Neuronal stem cell (in vitro differentiated cells): ENCODE results near the gene USP12.

Experiments
- DNase-seq: peaks from one replicate; pipeline ENCODE4 v3.0.0-alpha.2; 2013; ENCODE audit warnings: low spot score
- H2AFZ ChIP-seq: one replicate; pipeline ENCODE4 v1.6.1; 2013; ENCODE audit warnings: mild to moderate bottlenecking, low read length, inconsistent platforms
- H2AK5ac ChIP-seq: 2 replicates; pipeline ENCODE4 v1.6.1; 2013; ENCODE audit warnings: low read depth, mild to moderate bottlenecking, inconsistent platforms, low read length, moderate library complexity, mixed read lengths
- H2BK120ac ChIP-seq: 2 replicates; pipeline ENCODE4 v1.6.1; 2013; ENCODE audit warnings: low read depth, mild to moderate bottlenecking, inconsistent platforms, low read length, moderate library complexity, mixed read lengths
- H2BK12ac ChIP-seq: one replicate; pipeline ENCODE4 v1.6.1; 2013; ENCODE audit warnings: low read length, inconsistent platforms
- H2BK15ac ChIP-seq: 2 replicates; pipeline ENCODE4 v1.6.1; 2013; ENCODE audit warnings: mild to moderate bottlenecking, low read length, inconsistent platforms, mixed read lengths
- H2BK5ac ChIP-seq: one replicate; pipeline ENCODE4 v1.6.1; 2013; ENCODE audit warnings: inconsistent platforms, mild to moderate bottlenecking, low read length, moderate library complexity
- H3K14ac ChIP-seq: one replicate; pipeline ENCODE4 v1.6.1; 2013; ENCODE audit warnings: low read length, inconsistent platforms
- H3K18ac ChIP-seq: 2 replicates; pipeline ENCODE4 v1.6.1; 2013; ENCODE audit warnings: low read length, inconsistent platforms
- H3K23ac ChIP-seq: 2 replicates; pipeline ENCODE4 v1.6.1; 2013; ENCODE audit warnings: low read depth, mild to moderate bottlenecking, mixed read lengths, low read length, inconsistent platforms; ENCODE audit not compliant: poor library complexity
- H3K27ac ChIP-seq: replicated peaks from 3 replicates; pipeline ENCODE4 v1.5.1; 2013; ENCODE audit warnings: low read length, inconsistent platforms
- H3K27me3 ChIP-seq, 3 experiments: 2 replicates each; pipeline ENCODE4 v1.6.1; 2013; ENCODE audit warnings: low read length in 3 of 3, mild to moderate bottlenecking in 2 of 3, inconsistent platforms in 1 of 3, low read depth in 1 of 3, mixed read lengths in 1 of 3, moderate library complexity in 1 of 3; ENCODE audit not compliant: control insufficient read depth in 3 of 3, insufficient read depth in 3 of 3
- H3K36me3 ChIP-seq, 2 donors: replicated peaks in 1 of 2; 2 replicates each; pipeline ENCODE4 v1.6.1; 2013; ENCODE audit warnings: low read length in 2 of 2; ENCODE audit not compliant: control insufficient read depth in 2 of 2, insufficient read depth in 2 of 2
- H3K4ac ChIP-seq: 2 replicates; pipeline ENCODE4 v1.6.1; 2013; ENCODE audit warnings: inconsistent platforms, mild to moderate bottlenecking, low read length, moderate library complexity
- H3K4me1 ChIP-seq, 2 donors: 1 replicate in 1 of 2; 2 replicates in 1 of 2; pipeline ENCODE4 v1.6.1; 2013; ENCODE audit warnings: low read length in 2 of 2, low read depth in 1 of 2; ENCODE audit not compliant: control insufficient read depth in 2 of 2, insufficient read depth in 1 of 2
- H3K4me2 ChIP-seq: one replicate; pipeline ENCODE4 v1.6.1; 2013; ENCODE audit warnings: mild to moderate bottlenecking, low read length, inconsistent platforms; ENCODE audit not compliant: insufficient read depth, poor library complexity, severe bottlenecking
- H3K4me3 ChIP-seq, 2 donors: 2 replicates each; pipeline ENCODE4 v1.5.1; 2013; ENCODE audit warnings: low read length in 2 of 2, mild to moderate bottlenecking in 2 of 2, inconsistent platforms in 1 of 2, moderate library complexity in 1 of 2
- H3K79me1 ChIP-seq: one replicate; pipeline ENCODE4 v1.6.1; 2013; ENCODE audit warnings: low read depth, mild to moderate bottlenecking, inconsistent platforms, low read length, moderate library complexity
- H3K9ac ChIP-seq: one replicate; pipeline ENCODE4 v1.6.1; 2013; ENCODE audit warnings: mild to moderate bottlenecking, low read depth, low read length, inconsistent platforms; ENCODE audit not compliant: poor library complexity
- H3K9me3 ChIP-seq, 2 donors: replicated peaks in 1 of 2; 2 replicates each; pipeline versions ENCODE3 to v1.6.1; 2013; ENCODE audit warnings: low read length in 2 of 2, mild to moderate bottlenecking in 2 of 2, inconsistent platforms in 1 of 2, low read depth in 1 of 2, mixed read lengths in 1 of 2, moderate library complexity in 1 of 2; ENCODE audit not compliant: control insufficient read depth in 2 of 2, insufficient read depth in 1 of 2
- H4K8ac ChIP-seq: one replicate; pipeline ENCODE4 v1.6.1; 2013; ENCODE audit warnings: low read depth, mild to moderate bottlenecking, inconsistent platforms, low read length, moderate library complexity
- H4K91ac ChIP-seq: one replicate; pipeline ENCODE4 v1.6.1; 2013; ENCODE audit warnings: low read length, low read depth, mild to moderate bottlenecking, inconsistent platforms; ENCODE audit not compliant: poor library complexity
- WGBS, 2 donors: extraction: QIAGEN DNeasy Blood & Tissue Kit; methylation state at CpG; one replicate each; pipeline ENCODE4 v1.1.7; 2013; ENCODE audit warnings: missing lambda C conversion rate in 2 of 2, mixed read lengths in 1 of 2; ENCODE audit not compliant: insufficient read length in 2 of 2, insufficient replicate concordance in 1 of 2; ENCODE audit errors: extremely low coverage in 2 of 2; 5-methylcytosine and 5-hydroxymethylcytosine counted together

USP12 gene

DNA sequence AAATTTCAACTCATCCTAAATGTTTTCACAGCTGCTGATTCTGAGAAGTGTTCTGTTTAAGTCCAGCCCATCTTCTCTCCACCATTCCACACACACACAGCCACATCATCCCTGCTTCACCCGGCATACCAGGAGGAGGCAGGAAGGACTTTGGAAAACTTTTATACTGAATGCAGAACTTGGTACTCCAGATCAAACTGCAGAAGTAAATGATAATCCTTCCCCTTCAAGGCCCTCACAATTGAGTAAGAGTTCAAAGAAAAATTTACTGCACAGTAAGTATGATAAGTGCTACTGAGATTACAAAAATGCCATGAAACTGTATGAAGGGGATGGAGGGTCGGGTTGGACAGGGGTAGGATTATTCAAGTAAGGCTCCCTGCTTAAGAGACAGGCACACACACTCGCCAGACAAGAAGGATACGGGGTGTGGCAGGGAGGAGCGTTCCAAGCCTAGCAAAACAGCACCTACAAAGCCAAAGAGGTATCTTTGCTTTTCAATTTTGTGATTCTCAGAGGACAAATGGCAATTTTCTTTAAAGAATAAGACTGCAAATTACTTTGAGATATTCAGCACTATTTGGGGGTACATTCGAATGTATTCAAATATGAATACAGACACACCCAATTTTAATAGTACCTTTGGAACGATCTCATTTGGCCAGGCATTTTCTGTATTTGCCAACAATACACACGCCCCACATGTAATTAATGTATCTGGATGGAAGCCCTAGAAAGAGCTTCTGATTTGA, 2.5 kb downstream of the USP12 start:
- Histone ChIP-seq H3K9me3 (no peaks in the 10 kb centered on the region), H2AFZ (no peak overlapping the region), H3K79me1 (peaks cover 2% of the 10 kb centered on the region), H3K9ac (no peak overlapping the region), H3K4me2 (no peak overlapping the region), H3K36me3 (no peaks in the 10 kb centered on the region), H3K27me3 (no peaks in the 10 kb centered on the region), H3K4ac (no peak overlapping the region), H2BK15ac (no peak overlapping the region), H3K4me3 (peak overlapping the region in 1 of 2 donors; percentile 97), H3K18ac (no peak overlapping the region), H4K8ac (no peak overlapping the region), H2BK120ac (no peak overlapping the region), H2BK12ac (no peak overlapping the region), H3K23ac (no peak overlapping the region), H3K14ac (no peak overlapping the region), H3K4me1 (peaks cover 4 to 14% of the 10 kb centered on the region in 2 donors), H2BK5ac (no peak overlapping the region), H4K91ac (no peak overlapping the region), H2AK5ac (no peak overlapping the region), H3K27ac (no peak overlapping the region)
- no CpG with 5 or more reads among the region's 8 CpGs for WGBS, 2 donors
- no peak for DNase-seq

DNA sequence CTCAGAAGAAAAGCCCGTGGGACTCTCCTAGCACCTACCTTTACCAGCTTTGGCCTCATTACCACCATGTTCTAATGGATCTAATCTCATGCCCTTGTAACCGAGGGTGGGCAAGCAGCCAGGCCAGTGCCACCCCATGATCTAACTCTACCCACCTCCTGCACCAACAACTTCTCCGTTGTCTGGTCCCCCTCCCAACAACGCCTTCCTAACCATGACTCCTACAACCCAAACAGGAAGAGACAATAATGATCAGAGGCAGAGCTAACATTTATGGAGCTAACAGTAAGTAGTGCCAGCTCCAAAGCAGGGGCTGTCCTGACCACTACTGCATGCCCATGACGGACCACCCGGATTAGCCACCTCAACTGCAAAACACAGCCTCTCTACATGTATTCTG, 3.5 kb downstream of the USP12 start:
- Histone ChIP-seq H3K9ac (no peak overlapping the region), H3K4ac (no peak overlapping the region), H3K27me3 (no peaks in the 10 kb centered on the region), H3K9me3 (no peaks in the 10 kb centered on the region), H2BK12ac (no peak overlapping the region), H2BK5ac (no peak overlapping the region), H3K23ac (no peak overlapping the region), H3K27ac (no peak overlapping the region), H4K8ac (no peak overlapping the region), H3K18ac (no peak overlapping the region), H3K36me3 (no peaks in the 10 kb centered on the region), H4K91ac (peak overlapping the region; percentile 17), H2AFZ (no peak overlapping the region), H2AK5ac (no peak overlapping the region), H2BK15ac (no peak overlapping the region), H2BK120ac (no peak overlapping the region), H3K4me1 (peaks cover 4 to 14% of the 10 kb centered on the region in 2 donors), H3K4me3 (peak overlapping the region in 1 of 2 donors; percentile 25), H3K4me2 (no peak overlapping the region), H3K79me1 (peaks cover 2% of the 10 kb centered on the region), H3K14ac (no peak overlapping the region)
- WGBS, 2 donors = no CpG with 5 or more reads among the region's 6 CpGs
- no peak for DNase-seq

DNA sequence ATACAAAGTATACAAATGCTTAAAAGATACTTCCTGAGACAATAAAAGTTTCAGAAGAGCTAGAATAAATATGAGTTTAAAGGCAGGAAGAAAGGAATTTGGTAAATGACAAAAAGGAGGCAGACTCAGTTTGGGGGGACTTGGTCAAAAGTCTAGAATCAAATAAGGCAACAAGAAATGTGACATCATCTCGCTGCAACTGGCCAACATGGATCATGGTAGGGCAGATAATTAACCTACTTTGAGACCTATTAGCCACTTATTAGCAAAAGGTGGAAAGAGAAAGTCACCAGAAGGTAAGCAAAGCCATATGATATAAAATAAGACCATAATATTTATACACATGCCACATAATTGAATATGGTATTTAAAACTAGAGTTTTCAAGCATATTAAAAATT, 5.3 kb downstream of the USP12 start:
- H2AK5ac ChIP-seq = no peak overlapping the region
- no peak for DNase-seq
- no peak overlapping the region for H2BK15ac ChIP-seq
- no peak overlapping the region for H4K8ac ChIP-seq
- H3K36me3 ChIP-seq = no peaks in the 10 kb centered on the region
- no peak overlapping the region for H2BK12ac ChIP-seq
- peaks cover 2 to 14% of the 10 kb centered on the region in 2 donors for H3K4me1 ChIP-seq
- no peak overlapping the region for H3K18ac ChIP-seq
- no peaks in the 10 kb centered on the region for H3K27me3 ChIP-seq
- WGBS, 2 donors = no CpG with 5 or more reads among the region's 1 CpG
- no peak overlapping the region for H2BK5ac ChIP-seq
- H3K23ac ChIP-seq = no peak overlapping the region
- H3K9ac ChIP-seq = no peak overlapping the region
- H3K27ac ChIP-seq = no peak overlapping the region
- no peak overlapping the region for H3K14ac ChIP-seq
- peaks cover 0 to 3% of the 10 kb centered on the region in 2 donors for H3K9me3 ChIP-seq
- peaks cover 2% of the 10 kb centered on the region for H3K79me1 ChIP-seq
- H2BK120ac ChIP-seq = no peak overlapping the region
- H3K4ac ChIP-seq = no peak overlapping the region
- H3K4me3 ChIP-seq = no peak overlapping the region
- no peak overlapping the region for H3K4me2 ChIP-seq
- no peak overlapping the region for H2AFZ ChIP-seq
- H4K91ac ChIP-seq = no peak overlapping the region

DNA sequence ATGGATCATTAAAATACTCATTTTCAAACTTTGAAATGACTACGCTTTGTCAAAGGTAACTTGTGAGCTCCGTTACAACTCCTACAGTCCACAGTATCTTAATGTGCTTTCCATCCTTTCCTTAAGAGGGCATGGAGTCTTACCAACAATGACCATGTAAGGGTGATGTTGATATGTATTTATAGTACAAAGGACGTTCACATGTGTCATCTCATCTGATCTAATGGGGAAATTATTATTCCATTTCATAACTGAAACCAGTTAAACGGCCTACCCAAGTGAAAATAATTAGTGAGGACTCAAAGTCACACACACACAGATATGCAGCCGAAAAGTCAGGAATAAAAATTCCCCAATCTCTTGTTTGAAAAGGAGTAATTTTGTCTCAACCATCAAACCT, 9.6 kb downstream of the USP12 start:
- no peak overlapping the region for H3K14ac ChIP-seq
- no peak for DNase-seq
- H3K9me3 ChIP-seq = peaks cover 1 to 29% of the 10 kb centered on the region in 2 donors
- H3K9ac ChIP-seq = no peak overlapping the region
- no CpG with 5 or more reads among the region's 5 CpGs for WGBS, 2 donors
- H3K4me1 ChIP-seq = no peaks in the 10 kb centered on the region
- no peak overlapping the region for H2BK5ac ChIP-seq
- no peak overlapping the region for H2BK120ac ChIP-seq
- H3K18ac ChIP-seq = no peak overlapping the region
- no peak overlapping the region for H2BK12ac ChIP-seq
- H3K4me2 ChIP-seq = no peak overlapping the region
- H3K4me3 ChIP-seq = no peak overlapping the region
- H3K27ac ChIP-seq = no peak overlapping the region
- H3K79me1 ChIP-seq = peaks cover 4% of the 10 kb centered on the region
- H4K91ac ChIP-seq = no peak overlapping the region
- no peak overlapping the region for H3K4ac ChIP-seq
- no peaks in the 10 kb centered on the region for H3K27me3 ChIP-seq
- no peak overlapping the region for H2AK5ac ChIP-seq
- H3K36me3 ChIP-seq = peaks cover 0 to 4% of the 10 kb centered on the region in 2 donors
- no peak overlapping the region for H2AFZ ChIP-seq
- no peak overlapping the region for H2BK15ac ChIP-seq
- no peak overlapping the region for H4K8ac ChIP-seq
- no peak overlapping the region for H3K23ac ChIP-seq
